Activated CD4-positive, alpha-beta T cell treated with anti-CD3 and anti-CD28 coated beads, Interleukin-2, amount 10 ng/mL, durations not matched to agents 24 days and 14 days (primary cell): ENCODE measurements around the gene PAQR7. TPM values are rescaled to one million over a fixed set of nuclear protein-coding genes. Genes with fewer than 3 reads are reported as not detected.

ENCODE experiments used
- DNase-seq: peaks from one replicate; pipeline ENCODE4 v3.0.0; 2022
- H3K27ac Mint-ChIP-seq: one replicate; pipeline ENCODE4 v1.8.0; 2022; ENCODE audit warnings: mild to moderate bottlenecking, mixed read lengths
- H3K27me3 Mint-ChIP-seq: one replicate; pipeline ENCODE4 v1.8.0; 2022; ENCODE audit warnings: mixed read lengths
- H3K36me3 Mint-ChIP-seq: one replicate; pipeline ENCODE4 v1.8.0; 2022; ENCODE audit warnings: low read depth, mild to moderate bottlenecking, mixed read lengths
- H3K4me1 Mint-ChIP-seq: one replicate; pipeline ENCODE4 v1.8.0; 2021; ENCODE audit warnings: mixed read lengths
- H3K4me3 Mint-ChIP-seq: one replicate; pipeline ENCODE4 v1.8.0; 2022; ENCODE audit warnings: mild to moderate bottlenecking, moderate library complexity, mixed read lengths
- H3K9me3 Mint-ChIP-seq: one replicate; pipeline ENCODE4 v1.8.0; 2021; ENCODE audit warnings: mixed read lengths
- intact Hi-C: fragments of 100-400 bp; cut with micrococcal nuclease; formaldehyde crosslinking; loops from one replicate; pipeline ENCODE4 v1.15.1; 2023
- total RNA-seq: library from RNA; stranded (reverse); gene quantifications from 2 replicates; pipeline ENCODE4 v1.2.3, GENCODE V29; 2022

The PAQR7 gene
- 6.6 and 6.8 TPM in 2 replicates for total RNA-seq

GRCh38 chr1:25875154-25875855, at the start of gene PAQR7:
Gene PAQR7 (minus strand): TSS chr1:25875708. CDS start chr1:25863839, 11,869 bp downstream.
- peaks cover 20% of the 10 kb centered on the region for H3K27me3 Mint-ChIP-seq
- peak within 1 kb of the TSS; percentile 58 for H3K27ac Mint-ChIP-seq
- DNase-seq, result peak; percentile 91
- H3K36me3 Mint-ChIP-seq, result peaks cover 2% of the 10 kb centered on the region
- peak within 1 kb of the TSS; percentile 93 for H3K4me3 Mint-ChIP-seq
- intact Hi-C loops, result loop anchor here (2.0 kb wide), 1 partner anchor 15 kb away; no protein-coding TSS in a partner anchor
- no peaks in the 10 kb centered on the region for H3K9me3 Mint-ChIP-seq
- peaks cover 5% of the 10 kb centered on the region for H3K4me1 Mint-ChIP-seq

GRCh38 chr1:25924454-25924853, 48.9 kb upstream of the PAQR7 start:
- Mint-ChIP-seq H3K36me3 (no peaks in the 10 kb centered on the region), H3K9me3 (no peaks in the 10 kb centered on the region), H3K4me1 (peaks cover 16% of the 10 kb centered on the region), H3K27ac (no peak overlapping the region), H3K27me3 (peaks cover 45% of the 10 kb centered on the region), H3K4me3 (no peak overlapping the region)
- no peak for DNase-seq
- intact Hi-C loops, result no loop called here

- Mint-ChIP-seq H3K4me1 (peaks cover 21% of the 10 kb centered on the region), H3K36me3 (no peaks in the 10 kb centered on the region), H3K4me3 (peak overlapping the region; percentile 82), H3K27ac (no peak overlapping the region), H3K9me3 (no peaks in the 10 kb centered on the region), H3K27me3 (peaks cover 40% of the 10 kb centered on the region)
- DNase-seq, result peak; percentile 59
- intact Hi-C loops, result loop anchor here (2.0 kb wide), 1 partner anchor 16 kb away; the partner anchor contains the start of gene STMN1
Measured at GRCh38 chr1:25922971-25923552, 47.6 kb upstream of the PAQR7 start.

GRCh38 chr1:25922056-25922970, 46.8 kb upstream of the PAQR7 start:
- Mint-ChIP-seq H3K27me3 (peaks cover 40% of the 10 kb centered on the region), H3K36me3 (no peaks in the 10 kb centered on the region), H3K4me1 (peaks cover 26% of the 10 kb centered on the region), H3K4me3 (peak overlapping the region; percentile 82), H3K9me3 (no peaks in the 10 kb centered on the region), H3K27ac (no peak overlapping the region)
- peak; percentile 86 for DNase-seq
- intact Hi-C loops, result loop anchor here (2.0 kb wide), 1 partner anchor 16 kb away; the partner anchor contains the start of gene STMN1

- Mint-ChIP-seq H3K36me3 (no peaks in the 10 kb centered on the region), H3K9me3 (no peaks in the 10 kb centered on the region), H3K4me1 (peaks cover 23% of the 10 kb centered on the region), H3K27me3 (peaks cover 18% of the 10 kb centered on the region), H3K4me3 (no peak overlapping the region), H3K27ac (no peak overlapping the region)
- intact Hi-C loops, result no loop called here
- DNase-seq, result no peak
Measured at GRCh38 chr1:25918615-25919014, 43.1 kb upstream of the PAQR7 start.

GRCh38 chr1:25917996-25918395, 42.5 kb upstream of the PAQR7 start:
- Mint-ChIP-seq H3K36me3 (no peaks in the 10 kb centered on the region), H3K27ac (peak overlapping the region; percentile 13), H3K27me3 (peaks cover 13% of the 10 kb centered on the region), H3K9me3 (no peaks in the 10 kb centered on the region), H3K4me3 (peak overlapping the region; percentile 9), H3K4me1 (peaks cover 20% of the 10 kb centered on the region)
- DNase-seq, result peak; percentile 75
- intact Hi-C loops, result no loop called here

GRCh38 chr1:25916460-25916859, 41.0 kb upstream of the PAQR7 start:
- Mint-ChIP-seq H3K9me3 (no peaks in the 10 kb centered on the region), H3K27me3 (peaks cover 11% of the 10 kb centered on the region), H3K4me3 (no peak overlapping the region), H3K36me3 (no peaks in the 10 kb centered on the region), H3K27ac (no peak overlapping the region), H3K4me1 (peaks cover 13% of the 10 kb centered on the region)
- DNase-seq, result no peak
- intact Hi-C loops, result no loop called here

- peaks cover 9% of the 10 kb centered on the region for H3K27me3 Mint-ChIP-seq
- intact Hi-C loops, result no loop called here
- DNase-seq, result no peak
- no peak overlapping the region for H3K27ac Mint-ChIP-seq
- peaks cover 10% of the 10 kb centered on the region for H3K4me1 Mint-ChIP-seq
- H3K4me3 Mint-ChIP-seq, result no peak overlapping the region
- no peaks in the 10 kb centered on the region for H3K36me3 Mint-ChIP-seq
- H3K9me3 Mint-ChIP-seq, result no peaks in the 10 kb centered on the region
Measured at GRCh38 chr1:25914074-25914995, 38.8 kb upstream of the PAQR7 start.

GRCh38 chr1:25913206-25913605, 37.7 kb upstream of the PAQR7 start:
- no peaks in the 10 kb centered on the region for H3K9me3 Mint-ChIP-seq
- intact Hi-C loops, result no loop called here
- no peak overlapping the region for H3K27ac Mint-ChIP-seq
- H3K36me3 Mint-ChIP-seq, result no peaks in the 10 kb centered on the region
- H3K27me3 Mint-ChIP-seq, result peaks cover 11% of the 10 kb centered on the region
- H3K4me1 Mint-ChIP-seq, result peaks cover 7% of the 10 kb centered on the region
- DNase-seq, result no peak
- H3K4me3 Mint-ChIP-seq, result no peak overlapping the region

- Mint-ChIP-seq H3K36me3 (no peaks in the 10 kb centered on the region), H3K9me3 (no peaks in the 10 kb centered on the region), H3K4me3 (no peak overlapping the region), H3K4me1 (peaks cover 2% of the 10 kb centered on the region), H3K27me3 (peaks cover 20% of the 10 kb centered on the region), H3K27ac (no peak overlapping the region)
- intact Hi-C loops, result no loop called here
- no peak for DNase-seq
Measured at GRCh38 chr1:25912076-25912831, 36.7 kb upstream of the PAQR7 start.

GRCh38 chr1:25911162-25911561, 35.7 kb upstream of the PAQR7 start:
- H3K36me3 Mint-ChIP-seq, result no peaks in the 10 kb centered on the region
- no peak overlapping the region for H3K27ac Mint-ChIP-seq
- no peaks in the 10 kb centered on the region for H3K9me3 Mint-ChIP-seq
- intact Hi-C loops, result no loop called here
- H3K4me1 Mint-ChIP-seq, result peaks cover 6% of the 10 kb centered on the region
- no peak overlapping the region for H3K4me3 Mint-ChIP-seq
- no peak for DNase-seq
- H3K27me3 Mint-ChIP-seq, result peaks cover 24% of the 10 kb centered on the region

GRCh38 chr1:25909040-25909439, 33.5 kb upstream of the PAQR7 start:
- no peak overlapping the region for H3K27ac Mint-ChIP-seq
- H3K4me1 Mint-ChIP-seq, result peaks cover 14% of the 10 kb centered on the region
- intact Hi-C loops, result loop anchor here (10.0 kb wide), 1 partner anchor 216 kb away; no protein-coding TSS in a partner anchor
- no peaks in the 10 kb centered on the region for H3K9me3 Mint-ChIP-seq
- H3K4me3 Mint-ChIP-seq, result no peak overlapping the region
- H3K27me3 Mint-ChIP-seq, result peaks cover 24% of the 10 kb centered on the region
- H3K36me3 Mint-ChIP-seq, result peaks cover 8% of the 10 kb centered on the region
- peak; percentile 56 for DNase-seq
